NCI-H2107 (cell line): Measurements from ENCODE around the gene CHD6.

Experiments used
- DNase-seq: peaks from one replicate; lab custom pipeline; 2025; lab: John Stamatoyannopoulos, UW

CHD6 gene

GRCh38 chr20:41621421-41621820 is 3.2 kb upstream of the CHD6 start:
- DNase-seq = no peak

GRCh38 chr20:41619360-41620100 is 1.4 kb upstream of the CHD6 start:
- DNase-seq = no peak

GRCh38 chr20:41618807-41619311 is 682 bp upstream of the CHD6 start:
- no peak for DNase-seq

- DNase-seq = no peak
Observed at GRCh38 chr20:41617059-41617901, 897 bp downstream of the CHD6 start.

GRCh38 chr20:41616228-41616627 is 1.9 kb downstream of the CHD6 start:
- DNase-seq = no peak

GRCh38 chr20:41615676-41616075 is 2.5 kb downstream of the CHD6 start:
- DNase-seq = no peak

GRCh38 chr20:41615110-41615509 is 3.1 kb downstream of the CHD6 start:
- no peak for DNase-seq

- no peak for DNase-seq
Observed at GRCh38 chr20:41613321-41613720, 4.9 kb downstream of the CHD6 start.

- no peak for DNase-seq
Observed at GRCh38 chr20:41609474-41609873, 8.7 kb downstream of the CHD6 start.

GRCh38 chr20:41608606-41609005 is 9.6 kb downstream of the CHD6 start:
- DNase-seq = no peak

GRCh38 chr20:41607791-41608190 is 10.4 kb downstream of the CHD6 start:
- DNase-seq = no peak

GRCh38 chr20:41604002-41604401 is 14.2 kb downstream of the CHD6 start:
- DNase-seq = no peak

- no peak for DNase-seq
Observed at GRCh38 chr20:41601742-41602141, 16.4 kb downstream of the CHD6 start.

GRCh38 chr20:41600926-41601631 is 17.1 kb downstream of the CHD6 start:
- no peak for DNase-seq

- DNase-seq = no peak
Observed at GRCh38 chr20:41599699-41600104, 18.5 kb downstream of the CHD6 start.

- no peak for DNase-seq
Observed at GRCh38 chr20:41598719-41599118, 19.5 kb downstream of the CHD6 start.

GRCh38 chr20:41594514-41595322 is 23.5 kb downstream of the CHD6 start:
- DNase-seq = no peak

- DNase-seq = no peak
Observed at GRCh38 chr20:41592516-41593216, 25.5 kb downstream of the CHD6 start.

GRCh38 chr20:41587956-41588355 is 30.2 kb downstream of the CHD6 start:
- no peak for DNase-seq

- no peak for DNase-seq
Observed at GRCh38 chr20:41587523-41587922, 30.7 kb downstream of the CHD6 start.

GRCh38 chr20:41586772-41587171 is 31.4 kb downstream of the CHD6 start:
- DNase-seq = no peak
